NCI-H345 (cell line): ENCODE data around the gene BIRC3.

Source experiments
- DNase-seq: peaks from one replicate; lab custom pipeline; 2025; lab: John Stamatoyannopoulos, UW

Gene BIRC3

DNA sequence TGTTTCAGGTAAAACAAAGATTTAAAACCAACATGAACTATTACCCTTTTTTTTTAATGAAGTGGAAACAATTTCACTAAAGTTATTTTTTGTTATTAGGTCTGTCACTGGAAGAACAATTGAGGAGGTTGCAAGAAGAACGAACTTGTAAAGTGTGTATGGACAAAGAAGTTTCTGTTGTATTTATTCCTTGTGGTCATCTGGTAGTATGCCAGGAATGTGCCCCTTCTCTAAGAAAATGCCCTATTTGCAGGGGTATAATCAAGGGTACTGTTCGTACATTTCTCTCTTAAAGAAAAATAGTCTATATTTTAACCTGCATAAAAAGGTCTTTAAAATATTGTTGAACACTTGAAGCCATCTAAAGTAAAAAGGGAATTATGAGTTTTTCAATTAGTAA is 60.6 kb downstream of the BIRC3 start:
- no peak for DNase-seq

GRCh38 chr11:102378818-102379217 is 61.5 kb downstream of the BIRC3 start:
- no peak for DNase-seq

DNA sequence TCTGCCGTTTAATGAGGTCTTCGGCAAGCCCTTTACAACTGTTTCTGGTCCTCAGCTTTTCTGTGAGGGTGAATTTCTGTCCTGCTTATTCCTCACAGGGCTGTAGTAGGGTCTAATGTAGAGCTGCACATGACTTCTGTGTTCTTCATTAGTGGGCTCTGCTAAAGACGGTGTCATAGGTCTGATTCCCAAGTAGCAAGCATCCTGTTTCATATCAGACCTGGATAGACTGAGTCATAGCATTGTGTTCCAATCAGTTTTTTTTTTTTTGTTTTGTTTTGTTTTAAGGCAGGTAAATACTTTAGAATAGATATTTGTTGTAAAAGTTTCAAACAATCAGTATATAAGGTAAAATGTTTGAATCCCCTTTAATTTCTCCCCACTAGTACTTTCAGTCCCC is 65.1 kb downstream of the BIRC3 start:
- no peak for DNase-seq

DNA sequence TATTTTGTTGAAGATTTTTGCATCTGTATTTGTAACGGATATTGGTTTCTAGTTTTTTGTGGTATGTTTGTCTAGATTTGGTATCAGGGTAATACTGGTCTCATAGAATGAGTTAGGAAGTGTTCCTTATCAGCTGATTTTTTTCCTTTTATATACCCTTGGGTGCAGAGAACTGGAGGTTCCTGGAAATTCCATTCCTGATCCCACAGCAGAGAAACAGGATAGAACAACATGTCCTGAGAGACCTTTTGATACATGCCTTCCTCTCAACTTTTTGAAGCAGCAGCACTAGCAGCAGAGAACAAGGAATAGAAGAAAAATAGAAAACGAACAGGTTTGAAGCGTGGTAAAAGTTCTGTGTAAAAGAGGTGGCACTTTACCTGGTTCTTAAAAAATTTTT is 66.6 kb downstream of the BIRC3 start:
- DNase-seq, result no peak

- DNase-seq, result no peak
Observed at GRCh38 chr11:102384419-102385079, 67.3 kb downstream of the BIRC3 start.

DNA sequence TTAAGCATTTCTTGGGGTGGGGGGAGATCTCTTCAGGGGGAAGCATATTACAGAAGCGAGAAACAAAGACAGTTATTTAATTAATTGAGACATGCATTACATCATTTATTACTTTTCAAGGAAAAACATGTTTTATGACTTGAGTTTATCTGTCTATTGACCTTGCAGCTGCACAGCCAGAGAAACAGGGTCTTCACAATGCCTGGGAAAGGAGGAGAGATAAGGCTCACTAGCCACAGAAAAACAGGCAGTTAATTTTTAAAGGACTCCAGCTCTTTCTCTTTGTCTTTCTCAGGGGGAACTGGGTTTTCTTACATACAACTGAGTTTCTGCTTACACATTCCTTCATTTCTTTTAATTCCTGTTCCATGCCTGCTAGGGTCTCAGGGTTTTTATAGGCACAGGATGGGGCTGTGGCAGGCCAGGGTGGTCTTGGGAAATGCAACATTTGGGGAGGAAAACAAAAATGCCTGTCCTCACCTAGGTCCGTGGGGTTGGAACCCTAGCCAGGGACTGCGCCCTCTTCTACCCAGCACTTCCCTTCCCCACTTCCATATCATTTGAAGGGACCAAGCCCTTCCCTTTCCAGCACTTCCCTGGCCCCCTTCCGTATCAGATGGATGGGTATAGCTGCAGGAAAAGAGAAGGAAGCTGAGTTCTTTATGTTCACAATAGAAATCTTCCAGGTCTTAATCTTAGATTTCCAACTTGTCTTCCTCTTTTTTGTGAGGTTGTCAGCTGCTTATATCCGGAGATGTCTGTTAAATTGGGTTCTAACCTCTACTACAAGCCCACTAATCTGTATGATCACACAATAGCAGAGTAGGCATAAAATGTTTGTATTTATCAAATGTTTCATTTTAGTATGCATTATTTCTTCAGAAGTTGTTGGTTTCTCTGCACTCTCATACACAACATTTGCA is 68.1 kb downstream of the BIRC3 start:
- DNase-seq, result no peak

- DNase-seq, result no peak
Observed at GRCh38 chr11:102386136-102386734, 69.0 kb downstream of the BIRC3 start.

DNA sequence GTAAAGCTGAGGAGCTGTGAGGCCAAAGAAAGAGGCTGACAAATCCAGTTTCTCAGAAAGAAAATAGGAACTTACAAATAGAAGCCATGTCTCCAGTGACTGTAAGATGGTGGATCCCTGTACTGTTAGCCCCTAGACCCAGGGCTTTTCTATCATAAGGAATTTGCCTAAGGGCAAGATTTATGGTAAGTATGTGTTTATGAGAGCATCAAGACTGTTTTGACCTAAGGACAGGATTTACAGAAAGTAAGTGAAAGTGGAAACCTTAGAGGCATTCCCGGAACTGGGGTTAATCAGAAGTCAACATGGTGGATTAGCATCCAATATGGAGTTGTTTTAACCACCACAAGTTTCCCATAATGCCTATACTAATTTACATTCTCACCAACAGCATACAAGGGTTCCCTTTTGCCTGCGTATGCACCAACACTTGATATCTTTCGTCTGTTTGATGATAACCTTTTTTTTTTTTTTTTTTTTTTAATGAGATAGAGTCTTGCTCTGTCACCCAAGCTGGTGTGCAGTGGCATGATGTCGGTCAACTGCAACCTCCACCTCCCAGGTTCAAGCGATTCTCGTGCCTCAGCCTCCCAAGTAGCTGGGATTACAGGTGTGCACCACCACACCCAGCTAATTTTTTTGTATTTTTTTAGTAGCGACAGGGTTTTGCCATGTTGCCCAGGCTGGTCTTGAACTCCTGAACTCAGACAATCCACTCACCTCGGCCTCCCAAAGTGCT is 69.9 kb downstream of the BIRC3 start:
- no peak for DNase-seq
